ENCODE data around the gene TPBGL. TPM values are rescaled to one million over a fixed set of nuclear protein-coding genes. Genes with fewer than 3 reads are reported as not detected.

Gene TPBGL
- total and polyA plus RNA-seq, 4 donors: 0.11 to 0.58 (median 0.33) TPM

- no peaks in the 10 kb centered on the region for H3K36me3 ChIP-seq (ENCODE audit: control insufficient read depth in 4 of 4, insufficient read depth in 4 of 4, low read length in 4 of 4)
- no peak for DNase-seq
- H3K4me3 ChIP-seq: no peak overlapping the region
- H3K27me3 ChIP-seq (ENCODE audit: control insufficient read depth in 3 of 3, insufficient read depth in 3 of 3, low read length in 2 of 3): no peaks in the 10 kb centered on the region
- 74 to 88% methylated on average over 2 of the region's 2 CpGs for WGBS, 2 donors
- no peak for TF ChIP-seq CTCF (IDR thresholded peaks at IDR 0.05; ENCODE audit: control extremely low read depth, extremely low read depth)
- H3K9me3 ChIP-seq (ENCODE audit: control insufficient read depth in 4 of 4, insufficient read depth in 3 of 4, low read length in 3 of 4): peaks cover 0 to 2% (median 0%) of the 10 kb centered on the region in 4 donors
- H3K27ac ChIP-seq (ENCODE audit: low read depth in 1 of 2, low read length in 1 of 2): no peak overlapping the region
- ATAC-seq (ENCODE audit: insufficient read depth, low FRiP score): no peak
- no peaks in the 10 kb centered on the region for H3K4me1 ChIP-seq (ENCODE audit: control insufficient read depth in 5 of 5, insufficient read depth in 5 of 5, low read length in 5 of 5)
- H3K9ac ChIP-seq (ENCODE audit: insufficient read depth in 1 of 2, low read length in 2 of 2): no peak overlapping the region
Measured at GRCh38 chr11:75229466-75229865, 11.1 kb upstream of the TPBGL start.

GRCh38 chr11:75230621-75231020, 10.0 kb upstream of the TPBGL start:
- Histone ChIP-seq H3K36me3 (ENCODE audit: control insufficient read depth in 4 of 4, insufficient read depth in 4 of 4, low read length in 4 of 4) (no peaks in the 10 kb centered on the region), H3K27ac (ENCODE audit: low read depth in 1 of 2, low read length in 1 of 2) (no peak overlapping the region), H3K4me1 (ENCODE audit: control insufficient read depth in 5 of 5, insufficient read depth in 5 of 5, low read length in 5 of 5) (no peaks in the 10 kb centered on the region), H3K27me3 (ENCODE audit: control insufficient read depth in 3 of 3, insufficient read depth in 3 of 3, low read length in 2 of 3) (no peaks in the 10 kb centered on the region), H3K9ac (ENCODE audit: insufficient read depth in 1 of 2, low read length in 2 of 2) (no peak overlapping the region), H3K9me3 (ENCODE audit: control insufficient read depth in 4 of 4, insufficient read depth in 3 of 4, low read length in 3 of 4) (peaks cover 0 to 2% (median 0%) of the 10 kb centered on the region in 4 donors), H3K4me3 (no peak overlapping the region)
- 87 to 88% methylated on average over 2 of the region's 2 CpGs for WGBS, 2 donors
- ATAC-seq (ENCODE audit: insufficient read depth, low FRiP score): no peak
- TF ChIP-seq CTCF (IDR thresholded peaks at IDR 0.05; ENCODE audit: control extremely low read depth, extremely low read depth): no peak
- DNase-seq: no peak

GRCh38 chr11:75233754-75234172, 6.8 kb upstream of the TPBGL start:
- no peak overlapping the region for H3K9ac ChIP-seq (ENCODE audit: insufficient read depth in 1 of 2, low read length in 2 of 2)
- WGBS, 2 donors: 48 to 59% methylated on average over 3 of the region's 3 CpGs
- DNase-seq (peak; percentile 66 to 76 (median 67)), ATAC-seq (ENCODE audit: insufficient read depth, low FRiP score) (no peak)
- H3K4me1 ChIP-seq (ENCODE audit: control insufficient read depth in 5 of 5, insufficient read depth in 5 of 5, low read length in 5 of 5): no peaks in the 10 kb centered on the region
- H3K36me3 ChIP-seq (ENCODE audit: control insufficient read depth in 4 of 4, insufficient read depth in 4 of 4, low read length in 4 of 4): no peaks in the 10 kb centered on the region
- H3K27me3 ChIP-seq (ENCODE audit: control insufficient read depth in 3 of 3, insufficient read depth in 3 of 3, low read length in 2 of 3): peaks cover 0 to 8% (median 0%) of the 10 kb centered on the region in 3 donors
- no peak overlapping the region for H3K4me3 ChIP-seq
- no peak overlapping the region for H3K27ac ChIP-seq (ENCODE audit: low read depth in 1 of 2, low read length in 1 of 2)
- TF ChIP-seq CTCF (IDR thresholded peaks at IDR 0.05; ENCODE audit: control extremely low read depth, extremely low read depth): no peak
- peaks cover 0 to 2% (median 0%) of the 10 kb centered on the region in 4 donors for H3K9me3 ChIP-seq (ENCODE audit: control insufficient read depth in 4 of 4, insufficient read depth in 3 of 4, low read length in 3 of 4)

- peaks cover 0 to 22% (median 9%) of the 10 kb centered on the region in 3 donors for H3K27me3 ChIP-seq (ENCODE audit: control insufficient read depth in 3 of 3, insufficient read depth in 3 of 3, low read length in 2 of 3)
- WGBS, 2 donors: 54 to 57% methylated on average over 8 of the region's 8 CpGs
- H3K9ac ChIP-seq (ENCODE audit: insufficient read depth in 1 of 2, low read length in 2 of 2): no peak overlapping the region
Measured at GRCh38 chr11:75236062-75236461, 4.5 kb upstream of the TPBGL start.

More at GRCh38 chr11:75236062-75236461, 4.5 kb upstream of the TPBGL start:
- Histone ChIP-seq H3K4me1 (ENCODE audit: control insufficient read depth in 5 of 5, insufficient read depth in 5 of 5, low read length in 5 of 5) (peaks cover 0 to 2% (median 0%) of the 10 kb centered on the region in 5 donors), H3K4me3 (no peak overlapping the region), H3K27ac (ENCODE audit: low read depth in 1 of 2, low read length in 1 of 2) (no peak overlapping the region), H3K9me3 (ENCODE audit: control insufficient read depth in 4 of 4, insufficient read depth in 3 of 4, low read length in 3 of 4) (peaks cover 0 to 2% (median 0%) of the 10 kb centered on the region in 4 donors), H3K36me3 (ENCODE audit: control insufficient read depth in 4 of 4, insufficient read depth in 4 of 4, low read length in 4 of 4) (no peaks in the 10 kb centered on the region)
- ATAC-seq (ENCODE audit: insufficient read depth, low FRiP score) (no peak), DNase-seq (no peak)
- TF ChIP-seq CTCF (IDR thresholded peaks at IDR 0.05; ENCODE audit: control extremely low read depth, extremely low read depth): no peak

Data from lung (tissue), 12 donors.